ENCODE measurements around the gene WNT16. TPM values are rescaled to one million over a fixed set of nuclear protein-coding genes. Genes with fewer than 3 reads are reported as not detected.
"Not testable (repeated sequence)": the region's sequence is repeated elsewhere in the genome, so short reads cannot be mapped to it uniquely, and the experiment has no call there.

WNT16 gene
- total RNA-seq, 2 donors from 2014 or later, result not detected

DNA sequence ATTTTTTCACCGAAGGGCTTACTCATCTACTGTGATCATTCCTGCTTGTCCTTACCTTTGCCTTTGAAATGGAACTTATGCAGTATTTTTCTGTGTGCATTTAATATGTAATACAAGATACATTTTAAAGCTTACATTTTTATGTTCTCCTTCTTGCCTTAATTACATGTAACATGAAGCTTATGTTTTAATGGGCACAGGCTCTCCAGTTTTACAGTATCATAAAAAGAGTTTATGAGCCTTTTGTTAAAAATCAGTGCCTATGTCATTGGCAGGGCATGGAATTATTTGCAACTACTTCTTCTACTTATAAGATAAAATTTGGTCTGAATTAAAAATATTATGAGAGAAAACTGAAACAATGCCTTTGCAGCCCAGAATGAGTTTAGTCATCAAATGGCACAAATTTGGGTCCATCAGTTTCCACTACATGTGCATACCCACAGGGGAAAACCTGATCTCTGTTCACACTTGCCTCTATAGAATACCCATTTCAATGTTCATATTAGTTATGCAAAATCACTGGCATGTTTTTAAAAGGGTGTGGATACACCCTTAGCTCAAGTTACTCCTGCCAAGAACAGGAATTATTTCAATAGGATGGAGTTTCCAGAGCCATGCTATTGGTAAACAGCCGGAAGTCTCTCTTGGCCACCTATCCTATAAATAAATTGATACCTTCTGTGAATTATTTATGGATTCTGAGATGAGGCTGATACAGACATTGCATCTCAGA, 27.9 kb upstream of the WNT16 start:
- no peak for ATAC-seq (replicated peaks)
- no peaks in the 10 kb centered on the region for H3K4me1 Mint-ChIP-seq
- no peaks in the 10 kb centered on the region for H3K36me3 Mint-ChIP-seq (ENCODE audit: low read depth)
- H3K27me3 Mint-ChIP-seq, result peaks cover 22% of the 10 kb centered on the region
- H3K9me3 Mint-ChIP-seq, result no peaks in the 10 kb centered on the region
- no peak overlapping the region for H3K27ac Mint-ChIP-seq
- no peak overlapping the region for H3K4me3 Mint-ChIP-seq

DNA sequence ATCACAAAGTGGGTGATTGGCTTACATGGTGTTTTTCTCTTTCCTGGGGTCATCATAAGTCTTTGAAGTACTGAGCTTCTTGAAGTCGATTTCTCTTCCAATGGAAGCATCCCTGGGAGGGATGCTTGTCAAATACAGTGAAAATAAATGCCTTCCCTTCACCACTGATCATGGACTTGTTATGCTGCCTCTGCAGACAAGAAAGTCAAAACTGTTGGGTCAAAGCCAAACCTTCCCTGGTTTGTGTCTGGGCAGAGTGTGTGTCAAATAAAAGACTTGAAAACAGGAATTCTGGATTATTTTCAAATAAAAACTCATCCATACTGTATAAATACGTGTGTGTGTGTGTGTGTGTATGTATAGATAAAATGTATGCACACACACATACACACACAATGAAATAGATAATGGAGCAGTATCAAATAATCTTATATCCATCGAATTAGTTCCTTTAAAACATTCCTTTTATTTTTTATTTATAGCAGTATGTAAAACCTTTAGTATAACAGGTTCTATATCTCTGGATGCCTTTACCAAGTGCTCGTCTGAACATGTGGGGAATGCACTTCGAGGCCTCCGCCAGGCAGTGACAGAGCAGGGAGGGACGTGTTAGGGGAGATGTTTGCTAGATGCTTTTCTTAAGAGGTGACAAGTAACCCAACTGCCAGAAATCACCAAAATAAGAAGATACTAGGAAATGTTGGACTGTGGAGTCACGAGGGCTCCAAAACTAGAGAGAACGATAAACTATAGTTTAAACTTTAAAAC, 27.2 kb upstream of the WNT16 start:
- Mint-ChIP-seq H3K27me3 (peaks cover 27% of the 10 kb centered on the region), H3K4me3 (no peak overlapping the region)
- ATAC-seq (replicated peaks), result no peak

DNA sequence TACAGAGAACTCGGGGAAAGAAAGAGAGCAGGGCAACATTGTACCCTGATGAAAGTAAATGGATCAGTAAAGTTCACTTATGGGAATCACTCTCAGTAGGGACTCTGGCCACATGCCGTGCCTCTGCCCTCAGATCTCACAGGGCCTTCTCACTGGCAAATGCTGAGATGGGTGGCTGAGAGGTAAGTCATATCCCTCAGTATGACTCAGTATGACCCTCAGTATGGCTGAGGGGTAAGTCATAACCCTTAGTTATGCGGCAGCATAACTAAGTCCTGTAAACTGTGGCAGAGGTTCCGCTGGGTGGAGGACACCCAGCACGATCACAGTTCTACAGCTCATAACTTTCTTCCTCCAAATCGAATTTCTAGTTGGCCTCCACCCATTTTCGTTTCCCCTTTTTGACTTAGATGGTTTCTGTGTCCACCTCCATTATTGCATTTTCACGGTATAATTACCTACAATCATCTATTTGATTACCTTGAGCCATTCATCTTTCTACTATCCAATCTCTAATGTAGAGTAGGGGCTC, 26.5 kb upstream of the WNT16 start:
- H3K9me3 Mint-ChIP-seq, result no peaks in the 10 kb centered on the region
- peaks cover 31% of the 10 kb centered on the region for H3K27me3 Mint-ChIP-seq
- H3K4me1 Mint-ChIP-seq, result no peaks in the 10 kb centered on the region
- H3K27ac Mint-ChIP-seq, result no peak overlapping the region
- peak; percentile 52 for ATAC-seq (replicated peaks)
- H3K4me3 Mint-ChIP-seq, result no peak overlapping the region
- H3K36me3 Mint-ChIP-seq (ENCODE audit: low read depth), result no peaks in the 10 kb centered on the region

More for the DNA sequence above, 27.2 kb upstream of the WNT16 start:
- no peaks in the 10 kb centered on the region for H3K4me1 Mint-ChIP-seq
- no peaks in the 10 kb centered on the region for H3K36me3 Mint-ChIP-seq (ENCODE audit: low read depth)
- H3K9me3 Mint-ChIP-seq, result no peaks in the 10 kb centered on the region
- H3K27ac Mint-ChIP-seq, result no peak overlapping the region

DNA sequence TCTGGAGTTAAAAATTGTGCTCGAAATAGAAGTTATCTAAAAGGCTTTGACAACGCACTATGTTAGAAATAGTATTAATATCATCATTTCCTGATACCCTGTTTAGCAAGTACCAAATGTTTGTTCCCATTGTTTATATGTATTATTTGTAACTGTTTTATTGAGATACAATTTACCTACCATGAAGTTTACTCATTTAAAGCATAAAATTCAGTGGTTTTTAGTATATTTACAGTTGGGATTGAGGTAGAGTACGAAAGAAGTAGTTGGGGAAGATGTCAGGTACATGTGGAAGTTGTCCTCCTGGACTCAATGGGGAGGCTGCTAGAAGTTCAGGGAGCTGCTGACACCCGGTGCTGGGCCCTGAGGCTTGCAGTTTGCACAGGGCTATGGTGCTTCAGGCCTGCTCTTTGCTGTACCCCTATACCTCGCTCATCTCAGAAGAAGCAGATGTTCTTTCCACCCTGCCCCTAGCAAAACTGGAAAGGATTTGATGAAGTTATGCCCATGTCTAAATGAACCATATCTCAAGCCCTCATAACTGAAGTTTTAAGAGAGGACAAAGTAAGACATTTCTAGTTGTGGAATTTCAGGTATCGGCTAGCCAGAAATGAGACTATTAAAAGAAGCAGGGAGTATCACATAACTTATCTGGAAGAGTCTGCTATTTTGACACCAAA, 25.2 kb upstream of the WNT16 start:
- no peak for ATAC-seq (replicated peaks)
- Mint-ChIP-seq H3K4me3 (no peak overlapping the region), H3K27me3 (peaks cover 33% of the 10 kb centered on the region), H3K4me1 (no peaks in the 10 kb centered on the region), H3K36me3 (ENCODE audit: low read depth) (no peaks in the 10 kb centered on the region), H3K27ac (no peak overlapping the region), H3K9me3 (no peaks in the 10 kb centered on the region)

DNA sequence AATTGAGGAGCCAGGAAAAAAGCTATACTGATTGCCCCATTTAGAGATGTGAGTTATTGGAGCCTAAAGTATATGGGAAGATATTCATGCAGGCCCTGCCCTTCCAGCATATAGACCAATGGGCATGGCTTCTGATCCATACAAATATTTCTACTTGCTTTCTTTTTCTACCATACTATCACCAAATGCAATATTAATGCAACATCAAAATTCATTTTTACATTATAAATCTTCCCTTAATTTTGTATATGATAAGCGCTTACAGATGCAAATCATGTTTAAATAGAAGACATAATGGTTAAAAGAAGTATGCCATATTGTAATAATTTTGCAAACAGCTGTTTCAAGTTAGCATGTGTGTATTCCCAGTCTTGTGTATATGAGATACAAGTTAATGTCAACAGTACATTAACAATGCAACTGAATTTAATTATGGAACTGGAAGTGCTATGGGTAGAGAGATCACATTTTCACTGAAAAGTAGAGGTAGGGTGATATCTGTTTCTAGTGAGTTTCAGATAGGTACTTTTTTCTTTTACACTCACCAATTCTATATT, 24.6 kb upstream of the WNT16 start:
- H3K27ac Mint-ChIP-seq, result no peak overlapping the region
- H3K4me3 Mint-ChIP-seq, result no peak overlapping the region
- ATAC-seq (replicated peaks), result no peak
- no peaks in the 10 kb centered on the region for H3K36me3 Mint-ChIP-seq (ENCODE audit: low read depth)
- peaks cover 30% of the 10 kb centered on the region for H3K27me3 Mint-ChIP-seq
- H3K9me3 Mint-ChIP-seq, result no peaks in the 10 kb centered on the region
- H3K4me1 Mint-ChIP-seq, result no peaks in the 10 kb centered on the region

DNA sequence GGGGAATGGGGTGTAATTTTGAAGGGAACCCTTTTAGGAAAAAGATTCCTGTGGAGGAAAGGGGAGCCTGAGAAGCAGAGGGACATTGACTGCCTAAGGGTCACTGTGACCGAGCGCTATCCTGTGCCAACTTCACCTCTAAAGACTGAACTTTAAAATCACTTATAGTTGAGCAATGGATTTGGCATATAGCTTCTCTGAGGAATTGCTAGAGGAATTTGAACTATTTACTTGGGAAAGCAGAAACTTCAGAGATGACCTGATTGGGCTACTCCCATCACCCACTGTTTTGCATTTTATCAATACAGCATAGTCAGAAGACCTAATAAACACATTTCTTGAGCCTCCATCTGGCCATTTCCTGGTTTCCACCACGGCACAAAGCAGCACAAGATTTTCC, 23.7 kb upstream of the WNT16 start:
- no peaks in the 10 kb centered on the region for H3K9me3 Mint-ChIP-seq
- H3K4me3 Mint-ChIP-seq, result no peak overlapping the region
- H3K4me1 Mint-ChIP-seq, result no peaks in the 10 kb centered on the region
- H3K36me3 Mint-ChIP-seq (ENCODE audit: low read depth), result no peaks in the 10 kb centered on the region
- H3K27ac Mint-ChIP-seq, result no peak overlapping the region
- no peak for ATAC-seq (replicated peaks)
- H3K27me3 Mint-ChIP-seq, result peaks cover 34% of the 10 kb centered on the region

DNA sequence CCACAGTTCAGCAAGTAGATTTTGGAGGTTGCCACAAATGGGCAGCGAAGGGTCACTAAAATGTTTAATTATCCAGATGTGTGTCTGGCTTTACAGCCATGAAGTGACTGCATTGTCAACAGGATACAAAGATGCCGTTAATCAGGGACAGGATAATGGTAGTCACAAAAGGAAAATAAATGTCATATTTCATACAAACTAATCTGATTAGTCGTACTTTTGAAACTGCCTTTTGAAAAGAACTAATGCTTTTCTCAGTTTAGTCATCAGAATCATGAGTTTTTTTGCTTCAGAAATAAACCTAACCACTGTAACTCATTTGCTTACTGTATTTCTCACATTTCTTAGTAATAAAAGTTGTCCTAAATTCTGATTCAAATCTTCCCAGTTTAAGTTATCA, 22.2 kb upstream of the WNT16 start:
- peak; percentile 55 for ATAC-seq (replicated peaks)
- Mint-ChIP-seq H3K36me3 (ENCODE audit: low read depth) (no peaks in the 10 kb centered on the region), H3K27ac (no peak overlapping the region), H3K9me3 (no peaks in the 10 kb centered on the region), H3K4me3 (no peak overlapping the region), H3K4me1 (no peaks in the 10 kb centered on the region), H3K27me3 (peaks cover 36% of the 10 kb centered on the region)

DNA sequence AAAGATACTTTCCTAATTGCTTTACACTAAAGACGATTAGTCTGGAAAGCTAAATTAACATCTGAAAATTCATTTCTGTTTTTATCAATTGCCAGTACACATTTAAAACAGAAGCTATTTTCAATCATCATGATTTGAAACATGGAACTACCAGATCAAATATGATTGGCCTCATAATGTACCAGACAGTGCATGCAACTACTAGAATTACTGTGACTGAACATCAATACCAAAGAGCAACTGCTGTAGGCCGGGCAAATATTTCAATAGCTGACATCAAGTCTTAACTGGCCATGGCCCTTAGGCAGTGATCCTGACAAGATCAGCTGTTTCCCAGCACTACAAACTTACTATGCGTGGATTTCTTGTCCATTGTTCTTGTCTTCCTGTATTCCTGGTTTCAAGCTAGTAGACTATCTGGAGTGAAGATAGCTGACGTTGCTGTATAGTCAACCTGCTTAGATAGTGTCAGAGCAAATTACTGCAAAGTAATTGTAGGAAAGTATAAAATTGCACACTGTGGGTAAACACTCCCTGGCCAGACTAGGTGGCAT, 21.7 kb upstream of the WNT16 start:
- ATAC-seq (replicated peaks), result no peak
- Mint-ChIP-seq H3K36me3 (ENCODE audit: low read depth) (no peaks in the 10 kb centered on the region), H3K4me3 (no peak overlapping the region), H3K27ac (no peak overlapping the region), H3K27me3 (peaks cover 31% of the 10 kb centered on the region), H3K4me1 (no peaks in the 10 kb centered on the region), H3K9me3 (no peaks in the 10 kb centered on the region)

DNA sequence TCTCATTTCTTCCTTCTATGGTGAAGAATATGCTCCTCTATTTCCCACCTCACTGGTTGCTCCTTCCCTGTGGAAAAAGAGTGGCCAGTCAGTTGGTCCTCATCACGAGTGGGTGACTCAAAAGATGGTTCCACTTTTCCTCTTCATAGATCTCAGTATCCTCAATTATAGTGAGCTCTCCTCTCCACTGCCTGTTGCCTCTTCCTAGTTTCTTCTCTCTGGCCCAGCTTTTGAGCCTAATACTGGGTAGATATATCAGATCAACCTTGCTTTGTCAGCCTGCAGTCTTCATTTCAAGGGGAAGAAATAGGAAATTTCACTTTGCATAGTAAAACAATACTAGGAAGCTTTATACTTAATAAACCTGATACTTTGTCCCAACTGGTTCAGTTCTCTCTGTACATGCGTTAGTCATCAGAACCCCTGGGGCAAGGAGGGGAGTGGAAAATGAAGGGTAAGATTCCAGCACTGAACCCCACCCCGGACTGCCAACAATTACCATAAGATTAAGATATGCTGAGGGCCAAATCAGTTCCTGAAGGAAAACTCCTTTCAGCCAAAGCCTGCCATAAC, 15.5 kb upstream of the WNT16 start:
- Mint-ChIP-seq H3K4me1 (no peaks in the 10 kb centered on the region), H3K27me3 (peaks cover 17% of the 10 kb centered on the region), H3K4me3 (no peak overlapping the region), H3K9me3 (no peaks in the 10 kb centered on the region), H3K27ac (no peak overlapping the region), H3K36me3 (ENCODE audit: low read depth) (no peaks in the 10 kb centered on the region)
- ATAC-seq (replicated peaks), result no peak

DNA sequence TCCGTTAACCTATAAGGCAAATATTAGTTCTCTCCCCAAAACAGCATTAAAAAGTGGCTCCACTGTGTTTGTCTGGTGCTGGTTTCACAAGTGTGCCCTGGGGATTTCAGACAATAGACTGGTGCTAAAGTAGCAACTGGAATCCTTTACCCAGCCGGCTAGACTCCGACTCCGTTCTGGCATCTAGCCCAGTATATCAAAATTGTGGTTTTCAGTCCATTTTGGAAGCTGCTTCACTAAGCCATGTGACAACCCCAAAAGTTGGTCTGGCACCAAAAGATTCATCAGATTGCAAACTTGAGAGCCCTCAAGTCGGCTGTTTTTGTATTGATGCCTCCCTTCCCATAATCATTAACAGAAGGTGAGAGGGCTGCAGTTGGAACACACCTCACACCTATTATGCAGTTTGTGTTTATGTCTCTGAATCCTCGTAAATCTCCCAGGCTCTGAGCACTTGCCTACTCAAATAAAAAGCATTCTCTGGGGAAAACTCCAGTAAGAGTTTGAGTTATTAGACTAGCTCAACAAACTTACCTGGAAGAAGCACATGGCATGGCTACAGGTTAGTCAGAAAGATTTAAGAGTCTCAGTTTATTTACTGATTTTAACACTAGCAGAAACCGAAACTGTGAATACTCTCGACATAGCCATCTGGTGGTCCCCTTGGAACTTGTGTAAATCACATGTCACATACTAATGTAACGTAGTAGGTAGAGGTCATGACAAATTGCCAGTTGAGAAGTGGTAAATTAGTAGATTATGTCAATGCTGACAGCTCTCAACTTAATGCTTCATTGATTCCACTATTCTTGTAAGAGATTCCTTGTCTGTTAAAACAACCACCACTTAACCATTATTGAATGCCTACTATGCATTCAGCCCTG, 14.8 kb upstream of the WNT16 start:
- Mint-ChIP-seq H3K4me3 (no peak overlapping the region), H3K9me3 (no peaks in the 10 kb centered on the region), H3K27ac (no peak overlapping the region), H3K36me3 (ENCODE audit: low read depth) (no peaks in the 10 kb centered on the region), H3K4me1 (no peaks in the 10 kb centered on the region), H3K27me3 (peaks cover 19% of the 10 kb centered on the region)
- no peak for ATAC-seq (replicated peaks)

DNA sequence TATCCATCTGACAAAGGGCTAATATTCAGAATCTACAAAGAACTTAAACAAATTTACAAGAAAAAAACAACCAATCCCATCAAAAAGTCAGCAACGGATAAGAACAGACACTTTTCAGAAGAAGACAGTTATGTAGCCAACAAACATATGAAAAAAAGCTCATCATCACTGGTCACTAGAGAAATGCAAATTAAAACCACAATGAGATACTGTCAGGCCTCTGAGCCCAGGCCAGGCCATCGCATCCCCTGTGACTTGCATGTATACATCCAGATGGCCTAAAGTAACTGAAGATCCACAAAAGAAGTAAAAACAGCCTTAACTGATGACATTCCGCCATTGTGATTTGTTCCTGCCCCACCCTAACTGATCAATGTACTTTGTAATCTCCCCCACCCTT, 13.6 kb upstream of the WNT16 start:
- not testable (repeated sequence) for H3K4me1 Mint-ChIP-seq; H3K4me3 Mint-ChIP-seq; ATAC-seq (replicated peaks); H3K9me3 Mint-ChIP-seq; H3K36me3 Mint-ChIP-seq (ENCODE audit: low read depth); H3K27ac Mint-ChIP-seq
- H3K27me3 Mint-ChIP-seq, result peaks cover 15% of the 10 kb centered on the region

DNA sequence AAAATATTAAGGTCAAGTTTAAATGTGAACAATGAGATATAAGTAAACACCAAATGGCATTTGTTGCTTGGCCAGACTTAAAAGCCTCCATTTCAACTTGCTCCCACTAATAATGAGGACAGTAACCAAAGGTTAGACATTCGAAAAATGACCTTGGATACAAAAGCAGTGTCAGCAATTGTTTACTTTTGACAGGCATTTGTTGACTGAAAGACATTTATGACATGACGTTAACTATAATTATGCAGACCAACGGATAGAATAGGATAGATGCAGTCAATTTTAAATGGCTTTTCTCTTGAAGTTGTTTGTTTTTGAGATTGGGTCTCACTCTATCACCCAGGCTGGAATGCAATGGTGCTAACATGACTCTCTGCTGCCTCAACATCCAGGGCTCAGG, 6.3 kb upstream of the WNT16 start:
- no peak overlapping the region for H3K27ac Mint-ChIP-seq
- H3K4me3 Mint-ChIP-seq, result no peak overlapping the region
- no peak for ATAC-seq (replicated peaks)
- H3K27me3 Mint-ChIP-seq, result peaks cover 30% of the 10 kb centered on the region
- H3K9me3 Mint-ChIP-seq, result no peaks in the 10 kb centered on the region
- H3K4me1 Mint-ChIP-seq, result no peaks in the 10 kb centered on the region
- no peaks in the 10 kb centered on the region for H3K36me3 Mint-ChIP-seq (ENCODE audit: low read depth)

DNA sequence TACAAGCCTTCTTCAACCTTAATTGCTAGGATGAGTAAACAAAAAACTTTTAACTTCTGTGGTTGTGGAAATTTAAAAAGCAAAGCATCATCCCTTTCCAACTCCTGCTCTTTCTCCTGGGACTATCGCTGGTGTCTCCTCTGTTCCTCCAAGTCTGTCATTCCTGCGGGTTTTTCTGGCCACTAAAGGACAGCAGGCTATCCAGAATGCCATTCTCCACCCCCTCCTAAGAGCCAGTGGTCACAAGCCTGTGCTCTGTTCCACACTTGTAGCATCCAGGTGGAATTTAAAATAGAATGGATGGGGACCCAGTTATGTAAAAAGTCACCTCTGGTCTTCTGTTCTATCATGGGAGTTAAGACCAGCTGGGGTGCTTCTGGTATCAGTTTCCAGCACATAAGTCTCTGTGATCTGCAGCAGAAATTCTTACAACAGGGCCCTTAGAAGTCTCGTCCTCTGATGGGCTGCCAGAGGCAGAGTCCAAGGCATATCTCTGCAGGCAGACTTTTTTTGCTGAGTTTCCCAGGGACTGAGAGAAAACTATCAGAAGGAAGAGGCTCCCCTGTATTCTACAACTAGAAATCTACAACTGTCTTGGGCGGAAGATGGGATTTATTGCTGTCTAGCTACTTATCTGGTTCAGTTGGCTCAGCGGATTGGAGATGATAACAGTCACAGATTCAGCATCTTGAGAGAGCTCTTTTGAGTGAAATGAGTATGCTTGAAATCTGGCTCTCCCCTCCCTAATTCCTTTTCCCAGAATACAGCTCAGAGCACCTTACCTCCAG, 5.1 kb upstream of the WNT16 start:
- ATAC-seq (replicated peaks), result no peak
- H3K27ac Mint-ChIP-seq, result no peak overlapping the region
- H3K27me3 Mint-ChIP-seq, result peaks cover 39% of the 10 kb centered on the region
- H3K36me3 Mint-ChIP-seq (ENCODE audit: low read depth), result no peaks in the 10 kb centered on the region
- no peak overlapping the region for H3K4me3 Mint-ChIP-seq
- no peaks in the 10 kb centered on the region for H3K9me3 Mint-ChIP-seq
- H3K4me1 Mint-ChIP-seq, result no peaks in the 10 kb centered on the region

Data from activated T-helper 17 cell treated with anti-CD3 and anti-CD28 coated beads, Interleukin-2, amount 50 U/mL, for 72 hours (primary cell).